ENCODE results near the gene UBA1. TPM values are rescaled to one million over a fixed set of nuclear protein-coding genes. Genes with fewer than 3 reads are reported as not detected.

The UBA1 gene
- total and polyA plus RNA-seq, 2 donors: 80.4 to 99.8 TPM

- Histone ChIP-seq H3K4me1 (ENCODE audit: control insufficient read depth in 2 of 2, insufficient read depth in 2 of 2, low read length in 2 of 2) (peaks cover 0 to 13% of the 10 kb centered on the region in 2 donors), H3K27ac (ENCODE audit: low read depth in 1 of 2, low read length in 1 of 2) (no peak overlapping the region), H3K4me3 (ENCODE audit: low read length in 2 of 2) (peak overlapping the region in 1 of 2 donors; percentile 90), H3K36me3 (ENCODE audit: control insufficient read depth in 2 of 2, insufficient read depth in 2 of 2, low read length in 1 of 2) (peaks cover 4 to 6% of the 10 kb centered on the region in 2 donors), H3K27me3 (ENCODE audit: control insufficient read depth in 2 of 2, insufficient read depth in 1 of 2, low read length in 1 of 2) (peaks cover 0 to 10% of the 10 kb centered on the region in 2 donors), H3K9me3 (ENCODE audit: control insufficient read depth in 2 of 2, insufficient read depth in 1 of 2, low read length in 1 of 2) (peaks cover 0 to 3% of the 10 kb centered on the region in 2 donors)
- 87% methylated on average over 3 of the region's 3 CpGs for WGBS
- no peak for DNase-seq (ENCODE audit: low read depth in 6 of 9, low spot score in 9 of 9)
Measured at GRCh38 chrX:47234583-47234982, 41.0 kb downstream of the UBA1 start.

- H3K27me3 ChIP-seq (ENCODE audit: control insufficient read depth in 2 of 2, insufficient read depth in 1 of 2, low read length in 1 of 2): peaks cover 0 to 10% of the 10 kb centered on the region in 2 donors
- peaks cover 0 to 13% of the 10 kb centered on the region in 2 donors for H3K4me1 ChIP-seq (ENCODE audit: control insufficient read depth in 2 of 2, insufficient read depth in 2 of 2, low read length in 2 of 2)
- H3K9me3 ChIP-seq (ENCODE audit: control insufficient read depth in 2 of 2, insufficient read depth in 1 of 2, low read length in 1 of 2): peaks cover 0 to 3% of the 10 kb centered on the region in 2 donors
- WGBS: 81% methylated on average over 4 of the region's 4 CpGs
- DNase-seq (ENCODE audit: low read depth in 6 of 9, low spot score in 9 of 9): peak in 1 of 9 donors; percentile 28
- H3K4me3 ChIP-seq (ENCODE audit: low read length in 2 of 2): no peak overlapping the region
- H3K27ac ChIP-seq (ENCODE audit: low read depth in 1 of 2, low read length in 1 of 2): no peak overlapping the region
- peaks cover 14 to 15% of the 10 kb centered on the region in 2 donors for H3K36me3 ChIP-seq (ENCODE audit: control insufficient read depth in 2 of 2, insufficient read depth in 2 of 2, low read length in 1 of 2)
Measured at GRCh38 chrX:47235691-47236103, 42.1 kb downstream of the UBA1 start.

GRCh38 chrX:47239199-47239598 lies 45.6 kb downstream of the UBA1 start:
- Histone ChIP-seq H3K36me3 (ENCODE audit: control insufficient read depth in 2 of 2, insufficient read depth in 2 of 2, low read length in 1 of 2) (peaks cover 42% of the 10 kb centered on the region in 2 donors), H3K4me1 (ENCODE audit: control insufficient read depth in 2 of 2, insufficient read depth in 2 of 2, low read length in 2 of 2) (peaks cover 0 to 6% of the 10 kb centered on the region in 2 donors), H3K9me3 (ENCODE audit: control insufficient read depth in 2 of 2, insufficient read depth in 1 of 2, low read length in 1 of 2) (no peaks in the 10 kb centered on the region), H3K27me3 (ENCODE audit: control insufficient read depth in 2 of 2, insufficient read depth in 1 of 2, low read length in 1 of 2) (peaks cover 0 to 4% of the 10 kb centered on the region in 2 donors), H3K27ac (ENCODE audit: low read depth in 1 of 2, low read length in 1 of 2) (no peak overlapping the region), H3K4me3 (ENCODE audit: low read length in 2 of 2) (no peak overlapping the region)
- over 99% methylated on average over 8 of the region's 8 CpGs for WGBS
- DNase-seq (ENCODE audit: low read depth in 6 of 9, low spot score in 9 of 9): no peak

GRCh38 chrX:47239898-47240545 lies 46.4 kb downstream of the UBA1 start:
- Histone ChIP-seq H3K27ac (ENCODE audit: low read depth in 1 of 2, low read length in 1 of 2) (no peak overlapping the region), H3K9me3 (ENCODE audit: control insufficient read depth in 2 of 2, insufficient read depth in 1 of 2, low read length in 1 of 2) (no peaks in the 10 kb centered on the region), H3K4me1 (ENCODE audit: control insufficient read depth in 2 of 2, insufficient read depth in 2 of 2, low read length in 2 of 2) (peaks cover 0 to 6% of the 10 kb centered on the region in 2 donors), H3K4me3 (ENCODE audit: low read length in 2 of 2) (no peak overlapping the region), H3K27me3 (ENCODE audit: control insufficient read depth in 2 of 2, insufficient read depth in 1 of 2, low read length in 1 of 2) (peaks cover 0 to 6% of the 10 kb centered on the region in 2 donors), H3K36me3 (ENCODE audit: control insufficient read depth in 2 of 2, insufficient read depth in 2 of 2, low read length in 1 of 2) (peaks cover 50 to 51% of the 10 kb centered on the region in 2 donors)
- no peak for DNase-seq (ENCODE audit: low read depth in 6 of 9, low spot score in 9 of 9)
- 99% methylated on average over 12 of the region's 12 CpGs for WGBS

GRCh38 chrX:47240619-47241018 lies 47.0 kb downstream of the UBA1 start:
- peaks cover 0 to 1% of the 10 kb centered on the region in 2 donors for H3K4me1 ChIP-seq (ENCODE audit: control insufficient read depth in 2 of 2, insufficient read depth in 2 of 2, low read length in 2 of 2)
- 98% methylated on average over 7 of the region's 7 CpGs for WGBS
- no peak overlapping the region for H3K4me3 ChIP-seq (ENCODE audit: low read length in 2 of 2)
- H3K9me3 ChIP-seq (ENCODE audit: control insufficient read depth in 2 of 2, insufficient read depth in 1 of 2, low read length in 1 of 2): no peaks in the 10 kb centered on the region
- peaks cover 0 to 6% of the 10 kb centered on the region in 2 donors for H3K27me3 ChIP-seq (ENCODE audit: control insufficient read depth in 2 of 2, insufficient read depth in 1 of 2, low read length in 1 of 2)
- H3K36me3 ChIP-seq (ENCODE audit: control insufficient read depth in 2 of 2, insufficient read depth in 2 of 2, low read length in 1 of 2): peaks cover 54 to 56% of the 10 kb centered on the region in 2 donors
- DNase-seq (ENCODE audit: low read depth in 6 of 9, low spot score in 9 of 9): no peak
- no peak overlapping the region for H3K27ac ChIP-seq (ENCODE audit: low read depth in 1 of 2, low read length in 1 of 2)

- H3K27me3 ChIP-seq (ENCODE audit: control insufficient read depth in 2 of 2, insufficient read depth in 1 of 2, low read length in 1 of 2): peaks cover 0 to 6% of the 10 kb centered on the region in 2 donors
- DNase-seq (ENCODE audit: low read depth in 6 of 9, low spot score in 9 of 9): no peak
- H3K9me3 ChIP-seq (ENCODE audit: control insufficient read depth in 2 of 2, insufficient read depth in 1 of 2, low read length in 1 of 2): no peaks in the 10 kb centered on the region
- no peak overlapping the region for H3K4me3 ChIP-seq (ENCODE audit: low read length in 2 of 2)
- 98% methylated on average over 18 of the region's 18 CpGs for WGBS
- H3K4me1 ChIP-seq (ENCODE audit: control insufficient read depth in 2 of 2, insufficient read depth in 2 of 2, low read length in 2 of 2): no peaks in the 10 kb centered on the region
- H3K27ac ChIP-seq (ENCODE audit: low read depth in 1 of 2, low read length in 1 of 2): no peak overlapping the region
- peaks cover 62% of the 10 kb centered on the region in 2 donors for H3K36me3 ChIP-seq (ENCODE audit: control insufficient read depth in 2 of 2, insufficient read depth in 2 of 2, low read length in 1 of 2)
Measured at GRCh38 chrX:47241201-47242011, 47.8 kb downstream of the UBA1 start.

GRCh38 chrX:47242321-47242720 lies 48.7 kb downstream of the UBA1 start:
- WGBS: 98% methylated on average over 10 of the region's 10 CpGs
- Histone ChIP-seq H3K36me3 (ENCODE audit: control insufficient read depth in 2 of 2, insufficient read depth in 2 of 2, low read length in 1 of 2) (peaks cover 66 to 70% of the 10 kb centered on the region in 2 donors), H3K4me3 (ENCODE audit: low read length in 2 of 2) (no peak overlapping the region), H3K9me3 (ENCODE audit: control insufficient read depth in 2 of 2, insufficient read depth in 1 of 2, low read length in 1 of 2) (no peaks in the 10 kb centered on the region), H3K27ac (ENCODE audit: low read depth in 1 of 2, low read length in 1 of 2) (no peak overlapping the region), H3K27me3 (ENCODE audit: control insufficient read depth in 2 of 2, insufficient read depth in 1 of 2, low read length in 1 of 2) (peaks cover 0 to 4% of the 10 kb centered on the region in 2 donors), H3K4me1 (ENCODE audit: control insufficient read depth in 2 of 2, insufficient read depth in 2 of 2, low read length in 2 of 2) (no peaks in the 10 kb centered on the region)
- no peak for DNase-seq (ENCODE audit: low read depth in 6 of 9, low spot score in 9 of 9)

GRCh38 chrX:47243351-47243750 lies 49.7 kb downstream of the UBA1 start:
- H3K4me3 ChIP-seq (ENCODE audit: low read length in 2 of 2): no peak overlapping the region
- H3K36me3 ChIP-seq (ENCODE audit: control insufficient read depth in 2 of 2, insufficient read depth in 2 of 2, low read length in 1 of 2): peaks cover 72 to 75% of the 10 kb centered on the region in 2 donors
- H3K9me3 ChIP-seq (ENCODE audit: control insufficient read depth in 2 of 2, insufficient read depth in 1 of 2, low read length in 1 of 2): no peaks in the 10 kb centered on the region
- peaks cover 0 to 4% of the 10 kb centered on the region in 2 donors for H3K27me3 ChIP-seq (ENCODE audit: control insufficient read depth in 2 of 2, insufficient read depth in 1 of 2, low read length in 1 of 2)
- no peak overlapping the region for H3K27ac ChIP-seq (ENCODE audit: low read depth in 1 of 2, low read length in 1 of 2)
- no peak for DNase-seq (ENCODE audit: low read depth in 6 of 9, low spot score in 9 of 9)
- no peaks in the 10 kb centered on the region for H3K4me1 ChIP-seq (ENCODE audit: control insufficient read depth in 2 of 2, insufficient read depth in 2 of 2, low read length in 2 of 2)
- 97% methylated on average over 14 of the region's 14 CpGs for WGBS

GRCh38 chrX:47244676-47245075 lies 51.0 kb downstream of the UBA1 start:
- H3K36me3 ChIP-seq (ENCODE audit: control insufficient read depth in 2 of 2, insufficient read depth in 2 of 2, low read length in 1 of 2): peaks cover 74 to 76% of the 10 kb centered on the region in 2 donors

More at GRCh38 chrX:47244676-47245075, 51.0 kb downstream of the UBA1 start:
- no peak overlapping the region for H3K4me3 ChIP-seq (ENCODE audit: low read length in 2 of 2)
- over 99% methylated on average over 16 of the region's 16 CpGs for WGBS
- DNase-seq (ENCODE audit: low read depth in 6 of 9, low spot score in 9 of 9): no peak
- no peaks in the 10 kb centered on the region for H3K4me1 ChIP-seq (ENCODE audit: control insufficient read depth in 2 of 2, insufficient read depth in 2 of 2, low read length in 2 of 2)
- peaks cover 0 to 2% of the 10 kb centered on the region in 2 donors for H3K27me3 ChIP-seq (ENCODE audit: control insufficient read depth in 2 of 2, insufficient read depth in 1 of 2, low read length in 1 of 2)
- no peak overlapping the region for H3K27ac ChIP-seq (ENCODE audit: low read depth in 1 of 2, low read length in 1 of 2)
- H3K9me3 ChIP-seq (ENCODE audit: control insufficient read depth in 2 of 2, insufficient read depth in 1 of 2, low read length in 1 of 2): no peaks in the 10 kb centered on the region

Data from thymus (tissue), 11 donors.